ENCODE measurements around the gene FAM43A.

Gene FAM43A

DNA sequence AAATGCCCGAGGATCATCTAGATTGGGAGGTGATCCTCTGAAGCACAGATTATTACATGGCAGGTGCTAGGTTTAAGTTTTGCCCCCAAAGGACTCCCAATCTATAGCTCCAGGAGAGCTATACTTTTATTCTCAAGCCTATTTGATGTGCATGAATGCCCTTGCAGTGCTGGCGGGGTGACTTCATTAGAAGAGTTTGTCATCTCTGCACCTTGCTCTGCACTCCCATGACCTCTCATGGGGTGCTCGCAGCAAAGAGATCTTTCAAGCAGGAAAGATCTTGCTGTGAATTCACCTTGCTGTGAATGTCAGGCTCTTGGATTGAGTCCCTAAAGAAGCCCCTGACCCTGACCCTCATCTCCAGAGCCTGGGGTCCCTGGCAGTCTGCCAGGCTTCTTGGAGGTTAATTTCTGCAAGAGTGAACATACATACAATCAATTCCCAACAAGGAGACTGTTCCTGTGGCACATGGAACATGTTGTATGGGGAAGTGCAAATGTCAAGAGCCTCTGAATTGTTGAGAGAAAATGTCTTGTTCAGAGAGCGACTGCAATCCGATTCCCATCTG lies 45.9 kb downstream of the FAM43A start:
- TF ChIP-seq GATA2 (IDR thresholded peaks at IDR 0.05; ENCODE audit: low read depth, low read length) (no peak), GATA3 (IDR thresholded peaks at IDR 0.05; ENCODE audit: low read depth, low read length) (no peak)

DNA sequence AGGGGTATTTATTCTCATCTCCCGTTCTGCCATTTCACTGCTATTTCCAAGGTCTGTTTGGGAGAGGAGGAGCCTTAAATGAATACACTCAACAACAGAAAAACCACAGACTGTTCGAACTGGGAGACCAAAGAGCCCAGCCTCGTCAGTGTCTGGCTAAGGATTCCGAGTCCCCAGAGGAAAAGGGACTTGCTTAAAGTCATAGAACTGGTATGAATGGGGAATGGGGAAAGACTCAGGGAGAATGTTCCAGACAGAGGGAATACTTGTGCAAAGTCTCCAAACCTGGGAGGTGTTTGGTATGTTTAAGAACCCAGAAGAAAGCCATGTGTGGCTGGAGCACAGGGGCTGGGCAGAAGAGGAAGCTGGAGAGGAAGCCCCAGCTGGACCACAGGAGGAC lies 46.9 kb downstream of the FAM43A start:
- TF ChIP-seq GATA3 (IDR thresholded peaks at IDR 0.05; ENCODE audit: low read depth, low read length) (no peak), GATA2 (IDR thresholded peaks at IDR 0.05; ENCODE audit: low read depth, low read length) (no peak)

DNA sequence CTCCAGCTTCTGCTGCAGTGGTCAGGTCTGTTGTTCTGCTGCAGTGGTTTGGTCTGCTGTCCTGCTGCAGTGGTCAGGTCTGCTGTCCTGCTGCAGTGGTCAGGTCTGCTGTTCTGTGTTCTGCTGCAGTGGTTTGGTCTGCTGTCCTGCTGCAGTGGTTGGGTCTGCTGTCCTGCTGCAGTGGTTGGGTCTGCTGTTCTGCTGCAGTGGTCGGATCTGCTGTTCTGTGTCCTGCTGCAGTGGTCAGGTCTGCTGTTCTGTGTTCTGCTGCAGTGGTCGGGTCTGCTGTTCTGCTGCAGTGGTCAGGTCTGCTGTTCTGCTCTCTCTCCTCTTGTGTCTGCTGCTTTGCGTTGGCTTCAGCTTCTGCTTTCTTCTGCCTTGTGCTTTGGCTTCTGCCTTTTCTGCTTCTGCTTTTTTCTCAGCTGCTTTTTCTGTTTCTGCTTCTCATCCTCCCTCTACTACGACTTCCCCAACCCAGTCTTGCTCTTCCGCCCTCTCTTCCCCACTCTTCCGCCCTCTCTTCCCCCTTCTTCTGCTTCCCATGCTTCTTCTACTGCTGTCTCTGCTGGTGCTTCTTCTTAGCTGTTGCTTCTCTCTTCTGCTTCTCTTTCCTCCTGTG lies 50.7 kb downstream of the FAM43A start:
- TF ChIP-seq GATA3 (IDR thresholded peaks at IDR 0.05; ENCODE audit: low read depth, low read length), result no peak
- no peak for TF ChIP-seq GATA2 (IDR thresholded peaks at IDR 0.05; ENCODE audit: low read depth, low read length)

DNA sequence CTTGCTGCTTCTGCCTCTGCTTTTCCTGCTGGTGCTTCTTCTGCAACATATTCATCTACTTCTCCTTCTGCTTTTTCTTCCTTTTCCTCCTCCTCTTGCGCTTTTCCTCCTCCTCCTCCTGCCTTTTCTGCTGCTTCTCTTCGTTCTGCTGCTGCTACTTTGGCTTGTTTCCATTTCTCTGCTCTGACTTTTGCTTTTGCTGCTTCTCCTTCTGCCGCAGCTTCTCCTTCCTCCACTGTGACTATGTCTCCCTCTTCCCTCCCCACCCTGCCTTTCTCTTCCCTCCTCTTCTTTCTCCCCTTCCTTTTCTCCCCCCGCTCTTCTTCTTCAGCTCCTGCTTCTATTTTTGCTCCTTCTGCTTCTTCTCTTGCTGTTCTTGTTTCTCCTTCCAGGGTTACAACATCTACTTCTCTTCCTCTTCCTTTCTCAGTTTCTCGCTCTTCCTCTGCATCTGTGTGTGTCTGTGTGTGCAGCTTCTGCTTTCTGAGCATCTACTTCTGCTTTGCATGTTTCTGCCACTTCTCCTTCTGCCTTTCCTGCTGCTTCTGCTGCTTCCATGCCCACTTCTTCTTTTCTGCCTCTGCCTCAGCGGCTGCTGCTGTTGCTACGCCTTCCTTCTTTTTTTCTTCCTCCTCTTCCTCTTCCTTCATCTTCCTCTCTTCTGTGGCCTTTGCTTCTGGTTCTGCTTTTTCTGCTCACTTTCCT lies 51.4 kb downstream of the FAM43A start:
- TF ChIP-seq GATA3 (IDR thresholded peaks at IDR 0.05; ENCODE audit: low read depth, low read length), result no peak
- no peak for TF ChIP-seq GATA2 (IDR thresholded peaks at IDR 0.05; ENCODE audit: low read depth, low read length)
